CD14-positive monocyte (primary cell): ENCODE data around the gene TRAPPC3. TPM values are rescaled to one million over a fixed set of nuclear protein-coding genes. Genes with fewer than 3 reads are reported as not detected.
A peak's percentile ranks its signal among the peaks of the same experiment; 100 is the strongest.

Experiments used
- DNase-seq, 3 donors: peaks; one replicate each; pipeline ENCODE4 v3.0.0-alpha.2; 2011 to 2022
- H2AFZ ChIP-seq: 2 replicates; pipeline ENCODE4 v1.6.0; 2012; ENCODE audit warnings: mild to moderate bottlenecking, low read depth, low read length, inconsistent platforms; ENCODE audit not compliant: insufficient read depth, poor library complexity, severe bottlenecking
- H3K27ac ChIP-seq, 2 donors: 1 replicate in 1 of 2; 2 replicates in 1 of 2; pipeline ENCODE4 v1.5.1; 2012 to 2013; ENCODE audit warnings: low read length in 2 of 2, control low read depth in 1 of 2, inconsistent platforms in 1 of 2, low read depth in 1 of 2, mild to moderate bottlenecking in 1 of 2
- H3K27me3 ChIP-seq, 2 donors: one replicate each; pipeline versions ENCODE4 v1.6.0 to v1.6.1; 2011 to 2013; ENCODE audit warnings: low read length in 2 of 2; ENCODE audit not compliant: control insufficient read depth in 2 of 2, insufficient read depth in 2 of 2
- H3K36me3 ChIP-seq, 2 donors: replicated peaks in 1 of 2; 1 replicate in 1 of 2; 2 replicates in 1 of 2; pipeline versions ENCODE4 v1.5.1 to v1.6.1; 2012 to 2013; ENCODE audit warnings: low read length in 2 of 2, control low read depth in 1 of 2, inconsistent platforms in 1 of 2, mild to moderate bottlenecking in 1 of 2; ENCODE audit not compliant: insufficient read depth in 2 of 2, control insufficient read depth in 1 of 2
- H3K4me1 ChIP-seq, 2 donors: 1 replicate in 1 of 2; 2 replicates in 1 of 2; pipeline versions ENCODE4 v1.5.1 to v1.6.1; 2012 to 2013; ENCODE audit warnings: low read length in 2 of 2, control low read depth in 1 of 2, inconsistent platforms in 1 of 2, mild to moderate bottlenecking in 1 of 2, moderate library complexity in 1 of 2; ENCODE audit not compliant: insufficient read depth in 2 of 2, control insufficient read depth in 1 of 2
- H3K4me2 ChIP-seq: replicated peaks from 2 replicates; pipeline ENCODE3; 2012; ENCODE audit warnings: low read length, moderate library complexity, mild to moderate bottlenecking; ENCODE audit not compliant: poor library complexity, severe bottlenecking; ENCODE audit errors: extremely low read depth
- H3K4me3 ChIP-seq, 3 experiments: fragments of 200-600 bp in 1 of 3; sonication (generic) in 1 of 3; replicated peaks in 1 of 3; 1 replicate in 2 of 3; 2 replicates in 1 of 3; pipeline ENCODE4 v1.5.1; 2011 to 2013; ENCODE audit warnings: low read length in 3 of 3, mild to moderate bottlenecking in 3 of 3, control low read depth in 2 of 3, low read depth in 2 of 3, inconsistent platforms in 1 of 3, moderate library complexity in 1 of 3
- H3K79me2 ChIP-seq: 2 replicates; pipeline ENCODE4 v1.6.0; 2012; ENCODE audit warnings: mild to moderate bottlenecking, control low read depth, inconsistent platforms, low read length, moderate library complexity; ENCODE audit not compliant: insufficient read depth
- H3K9ac ChIP-seq: 2 replicates; pipeline ENCODE4 v1.6.0; 2017; ENCODE audit warnings: low read length, mild to moderate bottlenecking; ENCODE audit not compliant: insufficient read depth, poor library complexity, severe bottlenecking
- H3K9me3 ChIP-seq, 2 donors: replicated peaks in 1 of 2; 1 replicate in 1 of 2; 2 replicates in 1 of 2; pipeline versions ENCODE4 v1.5.1 to v1.6.1; 2012 to 2013; ENCODE audit warnings: low read length in 2 of 2, control low read depth in 1 of 2; ENCODE audit not compliant: control insufficient read depth in 1 of 2, insufficient read depth in 1 of 2
- H4K20me1 ChIP-seq: 2 replicates; pipeline ENCODE4 v1.6.0; 2012; ENCODE audit warnings: mild to moderate bottlenecking, low read length, control low read depth, moderate library complexity; ENCODE audit not compliant: insufficient read depth
- H3K27ac Mint-ChIP-seq, 7 donors: one replicate each; pipeline ENCODE4 v1.8.0; 2020; ENCODE audit warnings: mild to moderate bottlenecking in 7 of 7, mixed read lengths in 7 of 7, moderate library complexity in 6 of 7, inconsistent platforms in 2 of 7
- H3K27me3 Mint-ChIP-seq, 3 donors: one replicate each; pipeline ENCODE4 v1.8.0; 2021 to 2022; ENCODE audit warnings: low read depth in 3 of 3, mild to moderate bottlenecking in 3 of 3, mixed read lengths in 3 of 3, moderate library complexity in 3 of 3, inconsistent platforms in 1 of 3
- H3K36me3 Mint-ChIP-seq, 2 donors: one replicate each; pipeline ENCODE4 v1.8.0; 2020; ENCODE audit warnings: mixed read lengths in 2 of 2, inconsistent platforms in 1 of 2, mild to moderate bottlenecking in 1 of 2
- H3K4me1 Mint-ChIP-seq: one replicate; pipeline ENCODE4 v1.8.0; 2020; ENCODE audit warnings: mild to moderate bottlenecking, mixed read lengths
- H3K4me3 Mint-ChIP-seq, 2 donors: one replicate each; pipeline ENCODE4 v1.8.0; 2020; ENCODE audit warnings: mild to moderate bottlenecking in 2 of 2, mixed read lengths in 2 of 2, moderate library complexity in 1 of 2
- H3K9me3 Mint-ChIP-seq, 7 donors: one replicate each; pipeline ENCODE4 v1.8.0; 2020 to 2022; ENCODE audit warnings: mixed read lengths in 7 of 7, mild to moderate bottlenecking in 6 of 7, moderate library complexity in 6 of 7, inconsistent platforms in 2 of 7
- WGBS: methylation state at CpG from one replicate; pipeline ENCODE4 v1.1.5; 2013; ENCODE audit warnings: missing lambda C conversion rate; ENCODE audit not compliant: insufficient coverage; 5-methylcytosine and 5-hydroxymethylcytosine counted together
- intact Hi-C, 2 donors: fragments of 100-400 bp; cut with micrococcal nuclease; formaldehyde crosslinking; loops; one replicate each; pipeline versions ENCODE4 v1.15.0 to v1.15.1; 2023
- polyA plus RNA-seq, 3 donors: library from polyadenylated mRNA; depleted of rRNA in 1 of 3; unstranded in 2 of 3; stranded (reverse) in 1 of 3; fragments of 300-500 nt in 2 of 3; fragments of >200 nt in 1 of 3; fragmentation: Illumina TruSeq in 2 of 3; gene quantifications; 1 replicate in 2 of 3; 2 replicates in 1 of 3; pipeline ENCODE4 v1.2.3, GENCODE V29; 2012 to 2021
- TF ChIP-seq, protein P1 (sequence below): fragments of 200-600 bp; IDR thresholded peaks from one replicate; pipeline ENCODE4 v1.8.0; 2022; ENCODE audit warnings: antibody characterized with exemption, mild to moderate bottlenecking

TRAPPC3 gene
- polyA plus RNA-seq, 3 donors: 61.1 to 136 (median 125) TPM

DNA sequence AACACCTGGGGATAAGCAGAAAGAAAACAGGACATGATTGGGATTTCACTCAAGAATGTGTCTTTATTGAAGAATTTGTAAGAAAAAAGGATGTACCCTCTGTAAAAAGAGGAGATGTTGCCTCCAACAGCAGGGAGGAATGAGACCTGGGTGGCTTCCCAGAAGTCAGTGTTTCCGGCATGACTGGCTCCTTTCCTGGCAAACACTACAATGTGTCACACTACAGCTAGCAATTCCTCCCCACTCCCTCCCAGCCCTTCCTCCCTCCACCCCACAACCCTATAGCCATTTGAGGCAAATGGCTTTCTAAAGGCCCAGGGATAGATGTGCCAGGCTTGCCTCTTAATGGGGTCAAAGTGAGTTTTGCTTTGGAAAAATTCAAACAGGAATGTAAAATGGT is 12.8 kb downstream of the TRAPPC3 start:
- Histone ChIP-seq H3K9ac (no peak overlapping the region), H3K4me3 (no peak overlapping the region), H3K79me2 (peaks cover 21% of the 10 kb centered on the region), H3K36me3 (peaks cover 41 to 51% of the 10 kb centered on the region in 2 donors), H3K27me3 (no peaks in the 10 kb centered on the region), H3K4me1 (peaks cover 7 to 8% of the 10 kb centered on the region in 2 donors), H4K20me1 (peaks cover 21% of the 10 kb centered on the region), H2AFZ (no peak overlapping the region), H3K27ac (no peak overlapping the region), H3K9me3 (no peaks in the 10 kb centered on the region), H3K4me2 (no peak overlapping the region)
- Mint-ChIP-seq H3K4me3 (no peak overlapping the region), H3K4me1 (peaks cover 16% of the 10 kb centered on the region), H3K36me3 (peaks cover 42 to 46% of the 10 kb centered on the region in 2 donors), H3K27ac (peak overlapping the region in 2 of 7 donors; percentile 9 to 21), H3K9me3 (no peaks in the 10 kb centered on the region), H3K27me3 (peaks cover 0 to 1% (median 0%) of the 10 kb centered on the region in 3 donors)
- intact Hi-C loops: no loop called here
- DNase-seq: no peak
- TF ChIP-seq, protein P1, sequence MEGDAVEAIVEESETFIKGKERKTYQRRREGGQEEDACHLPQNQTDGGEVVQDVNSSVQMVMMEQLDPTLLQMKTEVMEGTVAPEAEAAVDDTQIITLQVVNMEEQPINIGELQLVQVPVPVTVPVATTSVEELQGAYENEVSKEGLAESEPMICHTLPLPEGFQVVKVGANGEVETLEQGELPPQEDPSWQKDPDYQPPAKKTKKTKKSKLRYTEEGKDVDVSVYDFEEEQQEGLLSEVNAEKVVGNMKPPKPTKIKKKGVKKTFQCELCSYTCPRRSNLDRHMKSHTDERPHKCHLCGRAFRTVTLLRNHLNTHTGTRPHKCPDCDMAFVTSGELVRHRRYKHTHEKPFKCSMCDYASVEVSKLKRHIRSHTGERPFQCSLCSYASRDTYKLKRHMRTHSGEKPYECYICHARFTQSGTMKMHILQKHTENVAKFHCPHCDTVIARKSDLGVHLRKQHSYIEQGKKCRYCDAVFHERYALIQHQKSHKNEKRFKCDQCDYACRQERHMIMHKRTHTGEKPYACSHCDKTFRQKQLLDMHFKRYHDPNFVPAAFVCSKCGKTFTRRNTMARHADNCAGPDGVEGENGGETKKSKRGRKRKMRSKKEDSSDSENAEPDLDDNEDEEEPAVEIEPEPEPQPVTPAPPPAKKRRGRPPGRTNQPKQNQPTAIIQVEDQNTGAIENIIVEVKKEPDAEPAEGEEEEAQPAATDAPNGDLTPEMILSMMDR: no peak
- WGBS: no CpG with 5 or more reads among the region's 1 CpG

DNA sequence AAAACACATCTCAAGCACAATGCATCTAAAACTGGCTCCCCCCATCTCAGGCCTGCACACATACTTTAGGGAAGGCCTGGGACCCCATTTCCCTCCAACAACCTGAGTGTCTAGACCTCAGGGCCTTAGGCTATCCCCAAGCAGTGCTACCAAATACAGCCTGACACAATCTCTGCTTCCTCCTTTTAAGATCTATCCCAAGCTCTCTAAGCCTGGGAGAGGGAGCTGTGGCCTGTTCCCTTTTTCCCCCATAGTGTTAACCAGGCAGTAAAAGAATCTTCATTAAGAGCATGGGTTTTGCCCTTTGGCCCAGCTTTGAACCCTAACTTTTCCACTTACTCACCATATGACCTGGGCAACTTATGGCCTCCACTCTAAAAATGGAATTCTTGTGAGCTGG is 13.5 kb downstream of the TRAPPC3 start:
- peaks cover 0 to under 1% (median 0%) of the 10 kb centered on the region in 3 donors for H3K27me3 Mint-ChIP-seq

More for the DNA sequence above, 13.5 kb downstream of the TRAPPC3 start:
- peak overlapping the region in 4 of 7 donors; percentile 16 to 53 (median 48) for H3K27ac Mint-ChIP-seq
- peaks cover 14% of the 10 kb centered on the region for H4K20me1 ChIP-seq
- H3K4me3 Mint-ChIP-seq: no peak overlapping the region
- H3K9me3 Mint-ChIP-seq: no peaks in the 10 kb centered on the region
- peaks cover 42 to 46% of the 10 kb centered on the region in 2 donors for H3K36me3 Mint-ChIP-seq
- DNase-seq: no peak
- peaks cover 16% of the 10 kb centered on the region for H3K4me1 Mint-ChIP-seq
- peaks cover 7 to 8% of the 10 kb centered on the region in 2 donors for H3K4me1 ChIP-seq
- peaks cover 41 to 51% of the 10 kb centered on the region in 2 donors for H3K36me3 ChIP-seq
- peaks cover 14% of the 10 kb centered on the region for H3K79me2 ChIP-seq
- H2AFZ ChIP-seq: no peak overlapping the region
- H3K27me3 ChIP-seq: no peaks in the 10 kb centered on the region
- no peak overlapping the region for H3K4me3 ChIP-seq
- no peak overlapping the region for H3K4me2 ChIP-seq
- H3K27ac ChIP-seq: peak overlapping the region in 1 of 2 donors; percentile 55
- TF ChIP-seq, protein P1: no peak
- no peaks in the 10 kb centered on the region for H3K9me3 ChIP-seq
- no peak overlapping the region for H3K9ac ChIP-seq
- intact Hi-C loops: loop anchor here in 1 of 2 donors (2.0 kb wide), 1 partner anchor 35 kb away; no protein-coding TSS in a partner anchor
